Subcutaneous adipose tissue (tissue), 4 donors: ENCODE data around the gene CFAP99. TPM values are rescaled to one million over a fixed set of nuclear protein-coding genes. Genes with fewer than 3 reads are reported as not detected.

Experiments used
- total RNA-seq, 4 donors: library from RNA; depleted of rRNA; stranded (reverse); fragments of >200 nt; gene quantifications; one replicate each; pipeline ENCODE4 v1.1.0, GENCODE V29; 2016
- TF ChIP-seq, protein P1 (sequence below): fragments of 450-650 bp; IDR thresholded peaks from one replicate; pipeline ENCODE4 v1.5.1; 2016; ENCODE audit warnings: low read depth, mild to moderate bottlenecking, control low read depth, antibody characterized with exemption, moderate library complexity

The CFAP99 gene
- total RNA-seq, 4 donors from 2014 or later = not detected

DNA sequence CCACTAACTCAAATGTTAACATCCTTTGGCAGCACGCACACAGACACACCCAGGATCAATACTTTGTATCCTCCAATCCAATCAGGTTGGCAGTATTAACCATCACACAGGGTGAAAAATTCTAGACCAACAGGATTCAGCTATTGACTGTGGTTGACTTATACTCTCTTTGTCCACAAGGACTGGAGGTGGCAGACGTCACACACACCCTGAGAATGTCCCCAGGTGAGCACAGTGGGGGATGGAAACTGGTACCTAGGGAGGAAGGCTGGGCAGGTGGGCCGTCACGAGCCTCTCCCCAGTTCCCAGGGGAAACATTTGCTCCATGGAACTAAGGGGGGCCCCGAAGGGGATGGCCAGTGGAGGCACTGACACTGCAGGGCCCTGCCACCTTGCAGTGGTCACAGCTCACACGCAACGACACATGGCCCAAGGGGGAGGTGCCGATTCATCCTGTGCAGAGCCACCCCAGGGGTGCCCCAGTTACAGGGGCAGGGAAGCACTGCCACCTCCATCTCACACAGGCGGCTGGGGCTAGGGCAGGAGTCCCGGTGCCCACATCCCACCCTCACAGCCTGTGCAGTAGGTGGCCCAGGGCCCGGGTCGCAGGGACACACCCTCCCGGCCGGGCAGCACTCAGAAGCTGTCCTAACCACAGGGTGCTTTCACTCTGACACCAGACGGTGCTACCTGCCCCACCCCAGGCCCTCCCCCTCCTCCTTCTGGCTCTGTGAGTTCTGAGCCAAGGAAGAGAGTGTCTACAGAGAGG lies 17.7 kb upstream of the CFAP99 start:
- TF ChIP-seq, protein P1, sequence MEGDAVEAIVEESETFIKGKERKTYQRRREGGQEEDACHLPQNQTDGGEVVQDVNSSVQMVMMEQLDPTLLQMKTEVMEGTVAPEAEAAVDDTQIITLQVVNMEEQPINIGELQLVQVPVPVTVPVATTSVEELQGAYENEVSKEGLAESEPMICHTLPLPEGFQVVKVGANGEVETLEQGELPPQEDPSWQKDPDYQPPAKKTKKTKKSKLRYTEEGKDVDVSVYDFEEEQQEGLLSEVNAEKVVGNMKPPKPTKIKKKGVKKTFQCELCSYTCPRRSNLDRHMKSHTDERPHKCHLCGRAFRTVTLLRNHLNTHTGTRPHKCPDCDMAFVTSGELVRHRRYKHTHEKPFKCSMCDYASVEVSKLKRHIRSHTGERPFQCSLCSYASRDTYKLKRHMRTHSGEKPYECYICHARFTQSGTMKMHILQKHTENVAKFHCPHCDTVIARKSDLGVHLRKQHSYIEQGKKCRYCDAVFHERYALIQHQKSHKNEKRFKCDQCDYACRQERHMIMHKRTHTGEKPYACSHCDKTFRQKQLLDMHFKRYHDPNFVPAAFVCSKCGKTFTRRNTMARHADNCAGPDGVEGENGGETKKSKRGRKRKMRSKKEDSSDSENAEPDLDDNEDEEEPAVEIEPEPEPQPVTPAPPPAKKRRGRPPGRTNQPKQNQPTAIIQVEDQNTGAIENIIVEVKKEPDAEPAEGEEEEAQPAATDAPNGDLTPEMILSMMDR = no peak

DNA sequence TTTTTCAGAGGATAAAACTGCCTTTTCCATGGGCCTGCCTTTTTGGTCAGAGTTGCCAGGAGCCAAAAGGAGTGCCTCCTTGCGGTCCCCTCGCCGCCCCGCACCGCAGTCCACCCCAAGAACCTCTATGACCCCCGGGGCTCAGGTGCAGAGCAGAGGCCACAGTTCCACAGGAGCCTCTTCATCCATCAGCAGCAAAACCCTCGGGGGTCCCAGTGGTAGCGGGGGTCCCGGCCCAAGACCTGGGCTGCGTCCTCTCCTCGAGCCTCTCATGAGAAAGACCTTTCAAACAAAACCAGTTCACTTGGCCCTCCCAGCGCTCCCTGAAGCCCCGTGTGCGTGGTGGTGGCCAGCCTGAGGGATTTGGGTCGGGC lies 17.2 kb upstream of the CFAP99 start:
- TF ChIP-seq, protein P1 = no peak

DNA sequence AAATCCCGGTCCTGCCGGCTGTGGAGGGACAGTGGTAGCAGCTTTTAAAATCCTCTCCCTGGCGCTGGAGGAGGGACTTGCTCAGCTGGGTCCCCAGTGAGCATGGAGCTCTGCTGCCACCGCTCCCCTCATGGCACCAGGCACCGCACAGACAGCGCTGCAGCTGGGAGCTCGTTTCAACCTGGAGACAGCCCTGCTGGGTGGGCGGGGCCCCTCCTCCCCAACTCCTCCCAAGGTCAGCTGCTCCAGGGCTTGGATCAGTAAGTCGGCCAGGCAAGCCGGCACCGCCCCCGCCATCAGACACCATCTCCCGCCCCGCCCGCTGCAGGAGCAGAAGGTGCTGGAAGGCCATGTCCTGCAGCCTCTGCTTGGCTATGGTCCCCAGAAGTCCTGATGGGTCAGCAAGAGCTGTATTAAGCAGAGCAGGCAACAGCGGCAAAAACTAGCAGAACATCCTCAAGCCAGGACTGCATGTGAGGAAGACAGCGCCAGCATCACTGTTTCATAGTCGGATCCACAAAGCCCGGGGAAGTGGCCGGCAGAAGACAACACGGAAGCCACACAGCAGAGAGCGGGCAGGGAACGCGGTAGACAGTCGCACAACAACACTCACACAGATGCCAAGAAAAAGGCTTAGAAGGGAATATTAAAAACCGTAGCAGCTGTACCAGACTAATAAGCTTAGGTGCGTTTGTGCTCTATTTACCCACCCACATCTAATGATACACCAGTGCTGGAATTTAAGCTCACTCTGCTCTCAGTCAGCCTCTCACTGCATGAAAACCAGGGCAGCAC lies 16.5 kb upstream of the CFAP99 start:
- TF ChIP-seq, protein P1 = no peak

DNA sequence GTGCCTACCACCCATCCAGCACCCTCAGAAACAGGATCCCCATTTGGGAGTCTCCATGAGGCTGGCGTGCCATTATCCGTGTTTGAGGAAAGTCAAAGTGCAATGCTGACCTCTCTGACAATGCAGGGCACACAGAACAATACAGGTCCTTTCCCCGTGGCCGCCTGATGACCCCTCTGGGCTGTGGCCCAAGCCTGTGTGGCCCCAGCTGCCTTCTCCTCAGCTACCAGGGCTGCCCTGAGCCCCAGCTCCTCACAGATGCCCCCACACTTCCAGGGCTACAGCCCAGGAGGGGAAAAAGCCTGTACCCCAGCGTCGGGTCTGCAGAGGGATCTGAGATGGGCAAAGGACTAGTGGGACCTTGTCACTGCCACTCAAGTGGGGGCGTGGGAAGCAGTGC lies 15.8 kb upstream of the CFAP99 start:
- TF ChIP-seq, protein P1 = no peak

DNA sequence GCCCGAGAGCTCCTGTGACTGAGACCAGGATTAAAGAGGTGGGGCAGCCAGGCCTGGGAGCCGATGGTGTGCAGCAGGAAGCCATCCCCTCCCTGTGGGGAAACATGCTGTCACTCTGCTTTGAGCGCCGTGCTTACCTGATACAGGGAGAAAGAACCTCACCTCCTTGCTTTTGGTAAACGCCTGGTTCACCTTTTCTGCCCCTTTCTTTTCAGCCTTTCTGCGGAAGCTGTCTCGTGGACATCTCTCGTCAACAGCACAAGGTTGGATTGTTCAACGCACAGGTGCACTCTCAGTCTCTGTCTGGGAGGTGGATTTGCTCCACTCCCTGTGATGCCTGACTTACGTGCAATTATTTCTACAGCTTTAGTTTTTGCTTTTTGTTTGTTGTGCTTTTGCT lies 12.3 kb upstream of the CFAP99 start:
- TF ChIP-seq, protein P1 = no peak

DNA sequence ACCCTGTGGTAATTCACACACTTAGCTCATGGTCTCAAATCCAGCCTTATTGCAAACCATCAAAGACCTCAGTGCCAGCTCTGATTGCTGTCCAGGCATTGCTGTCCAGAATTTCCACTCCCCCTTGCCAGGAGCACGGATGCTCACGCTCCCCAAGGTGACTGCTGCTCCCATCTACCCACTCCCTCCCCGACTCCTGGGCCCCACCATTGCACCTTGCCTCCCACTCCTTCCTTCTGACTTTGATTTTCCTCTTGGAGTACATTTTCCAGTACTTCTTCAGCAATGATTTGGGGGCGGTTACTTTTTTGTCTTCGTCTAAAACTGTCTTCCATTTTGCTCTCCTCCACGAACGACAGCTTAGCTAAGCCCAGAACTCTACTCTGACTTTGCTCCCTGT lies 11.8 kb upstream of the CFAP99 start:
- TF ChIP-seq, protein P1 = no peak

DNA sequence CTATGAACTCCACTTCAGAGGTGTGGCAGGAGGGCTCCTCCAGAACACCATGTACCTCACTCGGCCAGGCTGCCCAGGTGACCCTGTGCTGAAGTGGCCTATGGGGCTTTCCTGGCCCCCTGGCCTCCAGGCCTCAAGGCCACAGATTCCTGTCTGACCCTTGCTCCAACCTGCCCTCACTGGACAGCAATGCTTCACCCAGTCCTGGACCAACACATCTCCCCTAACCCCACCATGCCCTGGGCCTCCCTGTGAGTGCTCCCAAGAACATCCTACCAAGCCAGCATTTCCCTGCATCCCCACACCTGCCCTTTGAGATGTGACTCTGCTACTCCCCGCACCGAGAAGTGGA lies 10.8 kb upstream of the CFAP99 start:
- TF ChIP-seq, protein P1 = no peak
